ENCODE results near the gene HYAL2.

Gene HYAL2

GRCh38 chr3:50355829-50356552, 33.4 kb upstream of the HYAL2 start:
- TF ChIP-seq, protein P1, sequence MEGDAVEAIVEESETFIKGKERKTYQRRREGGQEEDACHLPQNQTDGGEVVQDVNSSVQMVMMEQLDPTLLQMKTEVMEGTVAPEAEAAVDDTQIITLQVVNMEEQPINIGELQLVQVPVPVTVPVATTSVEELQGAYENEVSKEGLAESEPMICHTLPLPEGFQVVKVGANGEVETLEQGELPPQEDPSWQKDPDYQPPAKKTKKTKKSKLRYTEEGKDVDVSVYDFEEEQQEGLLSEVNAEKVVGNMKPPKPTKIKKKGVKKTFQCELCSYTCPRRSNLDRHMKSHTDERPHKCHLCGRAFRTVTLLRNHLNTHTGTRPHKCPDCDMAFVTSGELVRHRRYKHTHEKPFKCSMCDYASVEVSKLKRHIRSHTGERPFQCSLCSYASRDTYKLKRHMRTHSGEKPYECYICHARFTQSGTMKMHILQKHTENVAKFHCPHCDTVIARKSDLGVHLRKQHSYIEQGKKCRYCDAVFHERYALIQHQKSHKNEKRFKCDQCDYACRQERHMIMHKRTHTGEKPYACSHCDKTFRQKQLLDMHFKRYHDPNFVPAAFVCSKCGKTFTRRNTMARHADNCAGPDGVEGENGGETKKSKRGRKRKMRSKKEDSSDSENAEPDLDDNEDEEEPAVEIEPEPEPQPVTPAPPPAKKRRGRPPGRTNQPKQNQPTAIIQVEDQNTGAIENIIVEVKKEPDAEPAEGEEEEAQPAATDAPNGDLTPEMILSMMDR (IDR thresholded peaks at IDR 0.05; ENCODE audit: control extremely low read depth, extremely low read depth, low read depth, missing control alignments) = peak; percentile 23
- no peak for DNase-seq (ENCODE audit: extremely low spot score)
- ChIA-PET CTCF (interaction anchor here (0.6 to 2.8 kb wide), 4 partner anchors 11 to 187 kb away, joined by 3 to 8 read pairs (median 4); no protein-coding TSS in a partner anchor), POLR2A (interaction anchor here (0.6 to 0.7 kb wide), 2 partner anchors 56 to 1165 kb away, joined by 3 to 5 read pairs; partner anchors contain the start of genes HYAL3 and NAA80)

GRCh38 chr3:50354850-50355249, 32.3 kb upstream of the HYAL2 start:
- no peak for DNase-seq (ENCODE audit: extremely low spot score)
- TF ChIP-seq, protein P1 (IDR thresholded peaks at IDR 0.05; ENCODE audit: control extremely low read depth, extremely low read depth, low read depth, missing control alignments) = no peak
- ChIA-PET CTCF (interaction anchor here (1.0 to 2.9 kb wide), 3 partner anchors 10 to 188 kb away, joined by 3 to 10 read pairs (median 3); partner anchors contain the start of genes RASSF1 and ZMYND10), POLR2A (no interaction called here)

GRCh38 chr3:50354186-50354764, 31.7 kb upstream of the HYAL2 start:
- DNase-seq (ENCODE audit: extremely low spot score) = no peak
- TF ChIP-seq, protein P1 (IDR thresholded peaks at IDR 0.05; ENCODE audit: control extremely low read depth, extremely low read depth, low read depth, missing control alignments) = no peak
- ChIA-PET POLR2A (interaction anchor here (1.2 kb wide), 1 partner anchor 215 kb away, joined by 3 read pairs; no protein-coding TSS in a partner anchor), CTCF (interaction anchor here (1.0 to 2.9 kb wide), 8 partner anchors 9 to 214 kb away, joined by 3 to 10 read pairs (median 3); partner anchors contain the start of genes C3orf18, RASSF1 and ZMYND10)

GRCh38 chr3:50353245-50354004, 30.9 kb upstream of the HYAL2 start:
- no peak for DNase-seq (ENCODE audit: extremely low spot score)
- POLR2A ChIA-PET = interaction anchor here (1.0 to 1.2 kb wide), 2 partner anchors 16 to 215 kb away, joined by 3 to 4 read pairs; no protein-coding TSS in a partner anchor
- TF ChIP-seq, protein P1 (IDR thresholded peaks at IDR 0.05; ENCODE audit: control extremely low read depth, extremely low read depth, low read depth, missing control alignments) = no peak
- CTCF ChIA-PET = interaction anchor here (1.0 to 2.9 kb wide), 8 partner anchors 10 to 1037 kb away, joined by 3 to 10 read pairs (median 4); partner anchors contain the start of genes C3orf18 and RBM15B

DNA sequence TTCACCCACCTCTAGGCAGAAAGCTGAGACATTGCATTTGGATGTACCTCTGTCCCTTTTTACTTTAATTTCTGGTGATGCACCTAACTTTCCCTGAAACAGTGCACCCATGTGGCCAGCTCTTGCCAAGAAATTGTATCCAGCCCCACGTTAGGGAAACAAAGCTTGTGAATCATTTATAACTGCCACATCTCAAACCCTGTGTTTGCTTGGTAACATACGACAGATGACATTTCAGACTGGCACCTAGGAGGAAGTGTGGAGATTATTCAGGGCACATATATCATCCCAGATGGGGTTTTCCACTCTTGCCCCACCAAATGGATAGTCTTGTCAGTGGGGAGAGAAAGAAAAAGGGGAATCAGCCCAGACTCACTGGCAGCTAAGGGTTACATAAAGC, 30.2 kb upstream of the HYAL2 start:
- DNase-seq (ENCODE audit: extremely low spot score) = no peak
- ChIA-PET POLR2A (interaction anchor here (1.0 to 1.2 kb wide), 2 partner anchors 15 to 216 kb away, joined by 3 to 4 read pairs; no protein-coding TSS in a partner anchor), CTCF (interaction anchor here (1.2 to 2.9 kb wide), 6 partner anchors 9 to 1038 kb away, joined by 3 to 10 read pairs (median 4); partner anchors contain the start of gene RBM15B)
- TF ChIP-seq, protein P1 (IDR thresholded peaks at IDR 0.05; ENCODE audit: control extremely low read depth, extremely low read depth, low read depth, missing control alignments) = peak; percentile 27
